ENCODE data around the gene GSTM4. TPM values are rescaled to one million over a fixed set of nuclear protein-coding genes. Genes with fewer than 3 reads are reported as not detected.
"Not testable (repeated sequence)": the region's sequence is repeated elsewhere in the genome, so short reads cannot be mapped to it uniquely, and the experiment has no call there.

Gene GSTM4
- total RNA-seq, 1 experiment from 2014 or later: 22.0 TPM

GRCh38 chr1:109704173-109704572 lies 48.3 kb downstream of the GSTM4 start:
- no peak for TF ChIP-seq POLR2AphosphoS5 (IDR thresholded peaks at IDR 0.05; ENCODE audit: low read depth, low read length)
- no peak for TF ChIP-seq TCF7L2 (IDR thresholded peaks at IDR 0.05; ENCODE audit: low read depth, low read length)
- TF ChIP-seq REST (IDR thresholded peaks at IDR 0.05; ENCODE audit: insufficient read depth in 1 of 2, low read depth in 2 of 2, low read length in 1 of 2): no peak
- no peak for TF ChIP-seq SIN3A (IDR thresholded peaks at IDR 0.05; ENCODE audit: borderline replicate concordance, insufficient read depth, low read depth, low read length)
- peak; percentile 11; the same call in 1 of the 2 replicates for TF ChIP-seq CTCF (IDR thresholded peaks at IDR 0.05)
- H3K27me3 ChIP-seq (ENCODE audit: control insufficient read depth, insufficient read depth, low read length): no peaks in the 10 kb centered on the region
- ATAC-seq: no peak
- intact Hi-C loops (cut with micrococcal nuclease; ENCODE audit: unreplicated experiment): no loop called here
- in situ Hi-C loops (cut with HindIII; ENCODE audit: low pct_unique_long_range_greater_than_20kb, low sequenced_read_pairs): no loop called here
- BruUV-seq (replicated peaks): no TSS peak
- no peaks in the 10 kb centered on the region for H3K9me3 ChIP-seq (ENCODE audit: control insufficient read depth, insufficient read depth, low read depth, low read length)
- no peak for DNase-seq (ENCODE audit: low read depth, low spot score)
- POLR2A ChIA-PET: no interaction called here
- CTCF ChIA-PET: no interaction called here
- no peak overlapping the region for H3K4me3 ChIP-seq (ENCODE audit: low read depth in 2 of 2, low read length in 2 of 2)
- H3K36me3 ChIP-seq (ENCODE audit: control insufficient read depth, insufficient read depth, low read length): no peaks in the 10 kb centered on the region
- no peak overlapping the region for H3K27ac ChIP-seq (ENCODE audit: low read length)
- no peaks in the 10 kb centered on the region for H3K4me1 ChIP-seq (ENCODE audit: control insufficient read depth, insufficient read depth, low read length)

- no peaks in the 10 kb centered on the region for H3K4me1 ChIP-seq (ENCODE audit: control insufficient read depth, insufficient read depth, low read length)
- intact Hi-C loops (cut with micrococcal nuclease; ENCODE audit: unreplicated experiment) (no loop called here), in situ Hi-C loops (cut with HindIII; ENCODE audit: low pct_unique_long_range_greater_than_20kb, low sequenced_read_pairs) (no loop called here)
- DNase-seq (ENCODE audit: low read depth, low spot score) (no peak), ATAC-seq (no peak)
- no peaks in the 10 kb centered on the region for H3K36me3 ChIP-seq (ENCODE audit: control insufficient read depth, insufficient read depth, low read length)
- H3K9me3 ChIP-seq (ENCODE audit: control insufficient read depth, insufficient read depth, low read depth, low read length): no peaks in the 10 kb centered on the region
- H3K27ac ChIP-seq (ENCODE audit: low read length): no peak overlapping the region
- TF ChIP-seq CTCF (IDR thresholded peaks at IDR 0.05) (no peak), SIN3A (IDR thresholded peaks at IDR 0.05; ENCODE audit: borderline replicate concordance, insufficient read depth, low read depth, low read length) (no peak), REST (IDR thresholded peaks at IDR 0.05; ENCODE audit: insufficient read depth in 1 of 2, low read depth in 2 of 2, low read length in 1 of 2) (no peak), POLR2AphosphoS5 (IDR thresholded peaks at IDR 0.05; ENCODE audit: low read depth, low read length) (no peak), TCF7L2 (IDR thresholded peaks at IDR 0.05; ENCODE audit: low read depth, low read length) (no peak)
- CTCF ChIA-PET: no interaction called here
- no peak overlapping the region for H3K4me3 ChIP-seq (ENCODE audit: low read depth in 2 of 2, low read length in 2 of 2)
- no TSS peak for BruUV-seq (replicated peaks)
- H3K27me3 ChIP-seq (ENCODE audit: control insufficient read depth, insufficient read depth, low read length): no peaks in the 10 kb centered on the region
- POLR2A ChIA-PET: no interaction called here
Measured at GRCh38 chr1:109705411-109705810, 49.5 kb downstream of the GSTM4 start.

- BruUV-seq (replicated peaks): not testable (repeated sequence)
Measured at GRCh38 chr1:109708949-109709348, 53.0 kb downstream of the GSTM4 start.

GRCh38 chr1:109709822-109710221 lies 53.9 kb downstream of the GSTM4 start:
- DNase-seq (ENCODE audit: low read depth, low spot score); CTCF ChIA-PET; H3K27ac ChIP-seq (ENCODE audit: low read length); intact Hi-C loops (cut with micrococcal nuclease; ENCODE audit: unreplicated experiment); H3K9me3 ChIP-seq (ENCODE audit: control insufficient read depth, insufficient read depth, low read depth, low read length); H3K4me1 ChIP-seq (ENCODE audit: control insufficient read depth, insufficient read depth, low read length); H3K36me3 ChIP-seq (ENCODE audit: control insufficient read depth, insufficient read depth, low read length); H3K27me3 ChIP-seq (ENCODE audit: control insufficient read depth, insufficient read depth, low read length); BruUV-seq (replicated peaks); ATAC-seq; in situ Hi-C loops (cut with HindIII; ENCODE audit: low pct_unique_long_range_greater_than_20kb, low sequenced_read_pairs); POLR2A ChIA-PET; H3K4me3 ChIP-seq (ENCODE audit: low read depth in 2 of 2, low read length in 2 of 2): not testable (repeated sequence)

More at GRCh38 chr1:109708949-109709348, 53.0 kb downstream of the GSTM4 start:
- ATAC-seq; POLR2A ChIA-PET; H3K36me3 ChIP-seq (ENCODE audit: control insufficient read depth, insufficient read depth, low read length); H3K27me3 ChIP-seq (ENCODE audit: control insufficient read depth, insufficient read depth, low read length); CTCF ChIA-PET; H3K4me3 ChIP-seq (ENCODE audit: low read depth in 2 of 2, low read length in 2 of 2); DNase-seq (ENCODE audit: low read depth, low spot score); H3K27ac ChIP-seq (ENCODE audit: low read length); H3K4me1 ChIP-seq (ENCODE audit: control insufficient read depth, insufficient read depth, low read length); H3K9me3 ChIP-seq (ENCODE audit: control insufficient read depth, insufficient read depth, low read depth, low read length); in situ Hi-C loops (cut with HindIII; ENCODE audit: low pct_unique_long_range_greater_than_20kb, low sequenced_read_pairs); intact Hi-C loops (cut with micrococcal nuclease; ENCODE audit: unreplicated experiment): not testable (repeated sequence)

Measured in Panc1 (cell line).